K562 (cell line): Measurements from ENCODE around the gene FANCD2. TPM values are rescaled to one million over a fixed set of nuclear protein-coding genes. Genes with fewer than 3 reads are reported as not detected.
A peak's percentile ranks its signal among the peaks of the same experiment; 100 is the strongest.

ENCODE experiments used
- ARID2 ChIP-seq: fragments of 450-650 bp; IDR thresholded peaks from 2 replicates; pipeline ENCODE4 v1.6.1; 2017; ENCODE audit warnings: antibody characterized with exemption, mild to moderate bottlenecking
- ATF4 ChIP-seq: fragments of 450-650 bp; formaldehyde crosslinking; IDR thresholded peaks from 2 replicates; pipeline ENCODE4 v1.4.0; 2022; ENCODE audit warnings: mild to moderate bottlenecking, moderate library complexity
- DDX20 ChIP-seq: fragments of 450-650 bp; IDR thresholded peaks from 2 replicates; pipeline ENCODE4 v1.6.1; 2016; ENCODE audit warnings: missing genetic modification characterization, low read depth, mild to moderate bottlenecking, missing compliant biosample characterization, moderate library complexity
- E2F6 ChIP-seq, 2 experiments: IDR thresholded peaks; 2 replicates each; pipeline ENCODE4 v1.6.1; 2011; ENCODE audit warnings: borderline replicate concordance in 1 of 2, control low read depth in 1 of 2, low read depth in 1 of 2, low read length in 1 of 2, mild to moderate bottlenecking in 1 of 2, mixed read lengths in 1 of 2, moderate library complexity in 1 of 2; ENCODE audit not compliant: insufficient read depth in 1 of 2, insufficient read length in 1 of 2, poor library complexity in 1 of 2, severe bottlenecking in 1 of 2; ENCODE audit errors: extremely low read depth in 1 of 2
- FOXA1 ChIP-seq: fragments of 450-650 bp; IDR thresholded peaks from 2 replicates; pipeline ENCODE4 v1.6.1; 2016; ENCODE audit warnings: mild to moderate bottlenecking, borderline replicate concordance
- GABPA ChIP-seq: fragments of 200-800 bp; sonication (Bioruptor generic); conservative IDR thresholded peaks from 2 replicates; pipeline ENCODE4 v1.6.1; 2016; ENCODE audit warnings: low read depth, missing genetic modification characterization, missing compliant biosample characterization
- IRF2 ChIP-seq: sonication (generic); formaldehyde crosslinking; IDR thresholded peaks from 2 replicates; pipeline ENCODE4 v1.8.1; 2022; ENCODE audit warnings: mild to moderate bottlenecking, missing genetic modification reagents
- KDM2B ChIP-seq: fragments of 250-450 bp; sonication (Bioruptor Pico); IDR thresholded peaks from 2 replicates; pipeline ENCODE4 v1.8.0; 2021; ENCODE audit warnings: mild to moderate bottlenecking, moderate library complexity
- KLF1 ChIP-seq: fragments of 450-650 bp; IDR thresholded peaks from 2 replicates; pipeline ENCODE4 v1.6.1; 2016; ENCODE audit warnings: missing genetic modification characterization, missing compliant biosample characterization
- MCM3 ChIP-seq: fragments of 450-650 bp; IDR thresholded peaks from 2 replicates; pipeline ENCODE4 v1.6.1; 2016
- MCM7 ChIP-seq, 2 experiments: fragments of 450-650 bp; IDR thresholded peaks; 2 replicates each; pipeline ENCODE4 v1.6.1; 2016 to 2018
- MEF2A ChIP-seq: IDR thresholded peaks from 2 replicates; pipeline ENCODE4 v1.6.1; 2011; ENCODE audit warnings: low read depth, mild to moderate bottlenecking, low read length, moderate library complexity; ENCODE audit not compliant: control insufficient read depth
- NFYB ChIP-seq: IDR thresholded peaks from 2 replicates; pipeline ENCODE4 v1.6.1; 2011; ENCODE audit warnings: mild to moderate bottlenecking, moderate library complexity; ENCODE audit not compliant: insufficient read length; ENCODE audit errors: extremely low read depth
- POLR3G ChIP-seq: IDR thresholded peaks from 2 replicates; pipeline ENCODE4 v1.6.1; 2011; ENCODE audit not compliant: insufficient read length, insufficient replicate concordance; ENCODE audit errors: extremely low read depth
- PURB ChIP-seq: sonication (generic); formaldehyde crosslinking; IDR thresholded peaks from 2 replicates; pipeline ENCODE4 v1.9.0; 2021; ENCODE audit warnings: low read depth, mild to moderate bottlenecking, missing genetic modification reagents
- SMAD1 ChIP-seq: fragments of 150-350 bp; IDR thresholded peaks from 2 replicates; pipeline ENCODE4 v1.6.1; 2014; ENCODE audit warnings: low read length, low read depth; ENCODE audit not compliant: partially characterized antibody
- SRF ChIP-seq, 2 experiments: fragments of 250-450, 450-650 bp in 1 of 2; sonication (Bioruptor Pico) in 1 of 2; sonication (generic) in 1 of 2; formaldehyde crosslinking; IDR thresholded peaks; 2 replicates each; pipeline versions ENCODE4 v1.5.0 to v1.5.1; 2020 to 2022; ENCODE audit warnings: mild to moderate bottlenecking in 1 of 2, missing genetic modification reagents in 1 of 2
- TCF7 ChIP-seq: sonication (generic); IDR thresholded peaks from 2 replicates; pipeline ENCODE4 v1.6.1; 2016; ENCODE audit warnings: antibody characterized with exemption, borderline replicate concordance
- THAP7 ChIP-seq: fragments of 250-450 bp; sonication (Bioruptor Pico); IDR thresholded peaks from 2 replicates; pipeline ENCODE4 v1.5.0; 2021
- TOE1 ChIP-seq, 2 experiments: fragments of 450-650 bp in 1 of 2; sonication (generic) in 1 of 2; formaldehyde crosslinking in 1 of 2; IDR thresholded peaks; 2 replicates each; pipeline versions ENCODE4 v1.7.1 to v1.8.0; 2016 to 2022; ENCODE audit warnings: borderline replicate concordance in 2 of 2, mild to moderate bottlenecking in 2 of 2, antibody characterized with exemption in 1 of 2, inconsistent platforms in 1 of 2, low read depth in 1 of 2, missing genetic modification reagents in 1 of 2, moderate library complexity in 1 of 2
- TRIM24 ChIP-seq, 2 experiments: fragments of 450-650 bp; IDR thresholded peaks; 2 replicates each; pipeline ENCODE4 v1.6.1; 2016
- ZC3H4 ChIP-seq: sonication (generic); formaldehyde crosslinking; IDR thresholded peaks from 2 replicates; pipeline ENCODE4 v1.9.0; 2021; ENCODE audit warnings: missing genetic modification reagents, borderline replicate concordance
- ZFPM2 ChIP-seq: fragments of 250-450 bp; sonication (Bioruptor Pico); IDR thresholded peaks from 2 replicates; pipeline ENCODE4 v1.5.1; 2022; ENCODE audit warnings: mild to moderate bottlenecking
- ZNF143 ChIP-seq: sonication (generic); formaldehyde crosslinking; IDR thresholded peaks from 2 replicates; pipeline ENCODE4 v1.9.0; 2022; ENCODE audit warnings: mild to moderate bottlenecking, missing genetic modification reagents
- ZNF436 ChIP-seq: fragments of 250-450, 450-650 bp; sonication (Bioruptor Pico); formaldehyde crosslinking; IDR thresholded peaks from 2 replicates; pipeline ENCODE4 v1.7.0; 2020; ENCODE audit warnings: mild to moderate bottlenecking
- ZNF586 ChIP-seq: fragments of 450-650 bp; formaldehyde crosslinking; conservative IDR thresholded peaks from 2 replicates; pipeline ENCODE4 v1.4.0; 2020; ENCODE audit warnings: mild to moderate bottlenecking, moderate library complexity
- polyA plus RNA-seq, 8 experiments: library from polyadenylated mRNA; depleted of rRNA in 4 of 8; stranded (reverse) in 5 of 8; unstranded in 3 of 8; fragments of >200 nt; fragmentation: Nextera tagmentation in 2 of 8; fragmentation: Illumina TruSeq in 1 of 8; extraction: Ambion mirVana in 2 of 8; extraction: Trizol in 1 of 8; gene quantifications; 2 replicates each; pipeline versions ENCODE4 v1.2.1 to v1.2.3, GENCODE V29; 2011 to 2014; ENCODE audit warnings: inconsistent platforms in 1 of 8, missing spikeins in 1 of 8
- total RNA-seq, 7 experiments: library from RNA; depleted of rRNA in 6 of 7; stranded (reverse); fragments of >200 nt in 6 of 7; fragmentation: Illumina TruSeq in 2 of 7; extraction: Trizol in 2 of 7; gene quantifications; 2 replicates each; pipeline versions ENCODE4 v1.2.1 to v1.2.3, GENCODE V29; 2011 to 2021; ENCODE audit warnings: low replicate concordance in 1 of 7

Gene FANCD2
- total and polyA plus RNA-seq, 9 of the 15 experiments (the other 6 are each of a cell fraction or from before 2014, with no cell fraction given), result 59.4 to 137 (median 96.1) TPM

- TF ChIP-seq E2F6 (IDR thresholded peaks at IDR 0.05; ENCODE audit: borderline replicate concordance in 1 of 2, extremely low read depth in 1 of 2, insufficient read depth in 1 of 2, insufficient read length in 1 of 2, low read depth in 1 of 2, low read length in 1 of 2, poor library complexity in 1 of 2, severe bottlenecking in 1 of 2) (peak in 1 of 2 experiments; percentile 34), TCF7 (no peak), ZNF436 (CRISPR knock-in tag) (no peak), MCM3 (no peak), ZNF586 (CRISPR knock-in tag) (0 out of 2 replicates have a peak, but pooled peaks have one; percentile 35), GABPA (tag) (no peak), KLF1 (tag) (no peak), THAP7 (CRISPR knock-in tag) (no peak), FOXA1 (no peak), SMAD1 (no peak), DDX20 (no peak), ZNF143 (CRISPR knock-in tag) (no peak), IRF2 (CRISPR knock-in tag) (no peak), ZFPM2 (CRISPR knock-in tag) (no peak), MCM7 (IDR thresholded peaks at IDR 0.05) (no peak), TOE1 (IDR thresholded peaks at IDR 0.05; ENCODE audit: borderline replicate concordance) (no peak), TOE1 (CRISPR knock-in tag; IDR thresholded peaks at IDR 0.05; ENCODE audit: borderline replicate concordance, low read depth) (no peak), NFYB (no peak), POLR3G (no peak), ZC3H4 (CRISPR knock-in tag) (0 out of 2 replicates have a peak, but pooled peaks have one; percentile 63), TRIM24 (IDR thresholded peaks at IDR 0.05) (peak; percentile 96 to 97), PURB (CRISPR knock-in tag) (no peak), ATF4 (CRISPR knock-in tag) (peak; percentile 95), KDM2B (CRISPR knock-in tag) (0 out of 2 replicates have a peak, but pooled peaks have one; percentile 22), SRF (CRISPR knock-in tag; IDR thresholded peaks at IDR 0.05) (no peak), MEF2A (no peak), ARID2 (no peak)
These were observed 116.7 kb downstream of the FANCD2 start (continued) for GRCh38 chr3:10142707-10143560.
